LHCN-M2 (cell line): Measurements from ENCODE around the gene DICER1. TPM values are rescaled to one million over a fixed set of nuclear protein-coding genes. Genes with fewer than 3 reads are reported as not detected.
"Not testable (repeated sequence)": the region's sequence is repeated elsewhere in the genome, so short reads cannot be mapped to it uniquely, and the experiment has no call there.

Experiments
- DNase-seq: peaks from one replicate; pipeline ENCODE4 v3.0.0-alpha.2; 2012; ENCODE audit warnings: low read depth
- total RNA-seq: library from RNA; depleted of rRNA; stranded (reverse); fragments of >200 nt; gene quantifications from 2 replicates; pipeline ENCODE4 v1.2.3, GENCODE V29; 2014

Gene DICER1
- total RNA-seq, 1 experiment from 2014 or later: 38.8 TPM

- no peak for DNase-seq
Measured at GRCh38 chr14:95149441-95149840, 7.9 kb downstream of the DICER1 start.

GRCh38 chr14:95147597-95147996 lies 9.7 kb downstream of the DICER1 start:
- DNase-seq: no peak

GRCh38 chr14:95146079-95146771 lies 11.1 kb downstream of the DICER1 start:
- DNase-seq: no peak

- DNase-seq: no peak
Measured at GRCh38 chr14:95144849-95145248, 12.5 kb downstream of the DICER1 start.

- no peak for DNase-seq
Measured at GRCh38 chr14:95143808-95144620, 13.3 kb downstream of the DICER1 start.

- DNase-seq: no peak
Measured at GRCh38 chr14:95142208-95142607, 15.1 kb downstream of the DICER1 start.

GRCh38 chr14:95141684-95142083 lies 15.6 kb downstream of the DICER1 start:
- no peak for DNase-seq

GRCh38 chr14:95140060-95140858 lies 17.1 kb downstream of the DICER1 start:
- peak; percentile 44 for DNase-seq

- DNase-seq: no peak
Measured at GRCh38 chr14:95138876-95139275, 18.5 kb downstream of the DICER1 start.

- not testable (repeated sequence) for DNase-seq
Measured at GRCh38 chr14:95138455-95138854, 18.9 kb downstream of the DICER1 start.

- DNase-seq: no peak
Measured at GRCh38 chr14:95137804-95138167, 19.5 kb downstream of the DICER1 start.

- DNase-seq: no peak
Measured at GRCh38 chr14:95137164-95137803, 20.0 kb downstream of the DICER1 start.

- DNase-seq: no peak
Measured at GRCh38 chr14:95136631-95137030, 20.7 kb downstream of the DICER1 start.

GRCh38 chr14:95134304-95134933 lies 22.9 kb downstream of the DICER1 start:
- DNase-seq: no peak

- DNase-seq: no peak
Measured at GRCh38 chr14:95133282-95133681, 24.0 kb downstream of the DICER1 start.

GRCh38 chr14:95132760-95133159 lies 24.6 kb downstream of the DICER1 start:
- no peak for DNase-seq

GRCh38 chr14:95130549-95130948 lies 26.8 kb downstream of the DICER1 start:
- no peak for DNase-seq

GRCh38 chr14:95128140-95128539 lies 29.2 kb downstream of the DICER1 start:
- DNase-seq: no peak

GRCh38 chr14:95127531-95127911 lies 29.8 kb downstream of the DICER1 start:
- DNase-seq: no peak

GRCh38 chr14:95126906-95127530 lies 30.3 kb downstream of the DICER1 start:
- DNase-seq: no peak

GRCh38 chr14:95125915-95126314 lies 31.4 kb downstream of the DICER1 start:
- DNase-seq: no peak
